Measurements from ENCODE around the gene KCNT1. TPM values are rescaled to one million over a fixed set of nuclear protein-coding genes. Genes with fewer than 3 reads are reported as not detected.

KCNT1 gene
- total RNA-seq, 2 donors from 2014 or later: 0.08 TPM; not detected in 1

DNA sequence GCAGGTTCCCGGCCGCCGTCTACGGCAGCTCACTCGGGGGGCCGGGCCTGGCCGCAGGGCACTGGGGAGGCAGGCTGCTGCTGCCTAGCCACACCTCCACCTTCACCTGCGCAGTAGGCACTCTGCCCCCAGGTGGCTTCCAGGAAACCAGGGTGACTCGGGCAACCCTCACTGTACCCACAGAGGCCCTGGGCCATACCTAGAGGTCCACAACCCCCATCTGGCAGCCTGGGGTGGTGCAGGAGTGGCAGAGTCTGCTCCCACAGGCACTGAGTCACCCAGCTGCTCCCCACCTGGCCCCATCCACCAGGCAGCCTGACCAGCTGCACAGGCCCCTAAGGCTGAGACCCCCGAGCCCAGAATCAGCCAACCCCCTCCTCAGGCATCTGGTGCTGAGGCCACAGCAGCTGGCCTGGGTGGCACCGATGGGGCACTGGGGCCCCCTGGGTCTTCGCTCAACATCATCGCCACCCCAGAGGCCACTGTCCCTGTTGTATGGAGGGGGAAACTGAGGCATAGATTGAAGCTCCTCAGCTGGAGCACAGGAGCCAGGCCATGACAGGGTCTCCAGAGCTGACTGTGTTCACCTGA, 70.2 kb downstream of the KCNT1 start:
- intact Hi-C loops (cut with DNase I): no loop called here
- DNase-seq: no peak
- no peak overlapping the region for H3K4me3 ChIP-seq
- H3K27ac ChIP-seq: no peak overlapping the region
- H3K27me3 ChIP-seq: no peaks in the 10 kb centered on the region
- no peak overlapping the region for H3K9ac ChIP-seq (ENCODE audit: low read depth in 2 of 2, low read length in 2 of 2)
- H3K9me3 ChIP-seq: no peaks in the 10 kb centered on the region
- H3K36me3 ChIP-seq: no peaks in the 10 kb centered on the region
- H3K4me1 ChIP-seq: no peaks in the 10 kb centered on the region
- TF ChIP-seq, protein P1, sequence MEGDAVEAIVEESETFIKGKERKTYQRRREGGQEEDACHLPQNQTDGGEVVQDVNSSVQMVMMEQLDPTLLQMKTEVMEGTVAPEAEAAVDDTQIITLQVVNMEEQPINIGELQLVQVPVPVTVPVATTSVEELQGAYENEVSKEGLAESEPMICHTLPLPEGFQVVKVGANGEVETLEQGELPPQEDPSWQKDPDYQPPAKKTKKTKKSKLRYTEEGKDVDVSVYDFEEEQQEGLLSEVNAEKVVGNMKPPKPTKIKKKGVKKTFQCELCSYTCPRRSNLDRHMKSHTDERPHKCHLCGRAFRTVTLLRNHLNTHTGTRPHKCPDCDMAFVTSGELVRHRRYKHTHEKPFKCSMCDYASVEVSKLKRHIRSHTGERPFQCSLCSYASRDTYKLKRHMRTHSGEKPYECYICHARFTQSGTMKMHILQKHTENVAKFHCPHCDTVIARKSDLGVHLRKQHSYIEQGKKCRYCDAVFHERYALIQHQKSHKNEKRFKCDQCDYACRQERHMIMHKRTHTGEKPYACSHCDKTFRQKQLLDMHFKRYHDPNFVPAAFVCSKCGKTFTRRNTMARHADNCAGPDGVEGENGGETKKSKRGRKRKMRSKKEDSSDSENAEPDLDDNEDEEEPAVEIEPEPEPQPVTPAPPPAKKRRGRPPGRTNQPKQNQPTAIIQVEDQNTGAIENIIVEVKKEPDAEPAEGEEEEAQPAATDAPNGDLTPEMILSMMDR (IDR thresholded peaks at IDR 0.05): no peak

- TF ChIP-seq, protein P1 (IDR thresholded peaks at IDR 0.05): no peak
- no peak overlapping the region for H3K4me3 ChIP-seq
- H3K9me3 ChIP-seq: no peaks in the 10 kb centered on the region
- H3K27ac ChIP-seq: no peak overlapping the region
- no peaks in the 10 kb centered on the region for H3K4me1 ChIP-seq
- H3K9ac ChIP-seq (ENCODE audit: low read depth in 2 of 2, low read length in 2 of 2): no peak overlapping the region
- no peaks in the 10 kb centered on the region for H3K36me3 ChIP-seq
- H3K27me3 ChIP-seq: no peaks in the 10 kb centered on the region
- intact Hi-C loops (cut with DNase I): no loop called here
- DNase-seq: no peak
These were observed 70.9 kb downstream of the KCNT1 start for GRCh38 chr9:135772702-135773493.

- TF ChIP-seq, protein P1 (IDR thresholded peaks at IDR 0.05): no peak
- H3K9me3 ChIP-seq: no peaks in the 10 kb centered on the region
- no peak overlapping the region for H3K27ac ChIP-seq
- no peaks in the 10 kb centered on the region for H3K27me3 ChIP-seq
- H3K4me1 ChIP-seq: no peaks in the 10 kb centered on the region
- no peak overlapping the region for H3K4me3 ChIP-seq
- no peak for DNase-seq
- H3K36me3 ChIP-seq: no peaks in the 10 kb centered on the region
- intact Hi-C loops (cut with DNase I): no loop called here
- H3K9ac ChIP-seq (ENCODE audit: low read depth in 2 of 2, low read length in 2 of 2): no peak overlapping the region
These were observed 71.7 kb downstream of the KCNT1 start for GRCh38 chr9:135773530-135774238.

- Histone ChIP-seq H3K36me3 (no peaks in the 10 kb centered on the region), H3K9ac (ENCODE audit: low read depth in 2 of 2, low read length in 2 of 2) (no peak overlapping the region), H3K9me3 (no peaks in the 10 kb centered on the region), H3K27ac (no peak overlapping the region), H3K4me3 (no peak overlapping the region), H3K4me1 (no peaks in the 10 kb centered on the region), H3K27me3 (no peaks in the 10 kb centered on the region)
- TF ChIP-seq, protein P1 (IDR thresholded peaks at IDR 0.05): no peak
- no peak for DNase-seq
- intact Hi-C loops (cut with DNase I): no loop called here
These were observed 72.3 kb downstream of the KCNT1 start for GRCh38 chr9:135774239-135774747.

DNA sequence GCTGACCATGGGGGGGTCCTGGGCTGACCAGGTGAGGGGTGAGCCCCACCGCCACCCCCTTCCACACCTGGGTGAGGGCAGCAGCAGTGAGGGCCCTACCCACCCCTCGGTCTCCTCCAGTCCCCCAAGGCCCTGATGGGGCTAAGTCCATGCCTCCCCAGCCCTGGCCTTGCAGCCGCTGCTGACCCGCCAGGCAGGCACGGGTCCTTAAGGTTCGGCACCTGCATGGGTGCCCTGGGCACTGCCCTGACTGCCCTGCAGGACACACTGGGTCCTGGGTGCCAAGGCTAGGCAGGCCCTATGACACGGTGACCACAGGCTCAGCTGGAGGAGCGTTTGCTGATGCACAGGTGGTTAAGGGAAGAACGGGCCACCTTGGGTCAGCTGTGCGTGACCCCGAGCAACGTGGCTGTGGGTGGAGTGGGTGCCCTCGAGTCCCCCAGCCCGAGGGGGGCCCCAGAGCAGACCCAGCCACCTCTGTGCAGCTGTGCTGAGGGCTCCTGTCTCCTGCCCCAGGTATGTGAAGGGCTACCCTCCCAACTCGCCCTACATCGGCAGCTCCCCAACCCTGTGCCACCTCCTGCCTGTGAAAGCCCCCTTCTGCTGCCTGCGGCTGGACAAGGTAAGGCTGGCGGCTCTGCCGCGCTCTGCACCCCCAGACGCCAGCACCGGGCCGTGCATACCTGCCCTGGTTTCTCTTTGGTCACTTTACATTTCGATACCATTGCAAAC, 73.0 kb downstream of the KCNT1 start:
- no peak for DNase-seq
- Histone ChIP-seq H3K27me3 (no peaks in the 10 kb centered on the region), H3K9ac (ENCODE audit: low read depth in 2 of 2, low read length in 2 of 2) (no peak overlapping the region)

More for the DNA sequence above, 73.0 kb downstream of the KCNT1 start:
- Histone ChIP-seq H3K36me3 (no peaks in the 10 kb centered on the region), H3K4me1 (no peaks in the 10 kb centered on the region), H3K4me3 (no peak overlapping the region), H3K27ac (no peak overlapping the region), H3K9me3 (no peaks in the 10 kb centered on the region)
- TF ChIP-seq, protein P1 (IDR thresholded peaks at IDR 0.05): no peak
- intact Hi-C loops (cut with DNase I): no loop called here

Measured in colonic mucosa (tissue), 4 donors.